ENCODE data around the gene KIFC3.

DNA sequence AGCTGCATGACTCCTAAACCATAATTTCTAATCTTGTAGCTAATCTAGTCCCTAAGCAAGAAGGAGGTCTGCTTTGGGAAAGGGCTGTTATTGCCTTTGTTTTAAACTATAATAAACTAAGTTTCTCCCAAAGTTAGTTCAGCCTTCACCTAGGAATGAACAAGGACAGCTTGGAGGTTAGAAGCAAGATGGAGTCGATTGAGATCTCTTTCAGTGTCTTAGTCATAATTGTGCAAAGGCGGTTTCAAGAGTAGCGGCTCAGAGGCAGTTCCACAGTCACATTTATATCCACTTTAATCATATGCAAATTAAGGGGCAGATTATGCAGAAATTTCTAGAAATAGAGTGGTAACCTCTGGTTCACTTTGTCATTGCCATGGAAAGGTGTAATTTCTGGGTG lies 90.3 kb downstream of the KIFC3 start:
- no peak for TF ChIP-seq KLF10 (tag by site-specific recombination; IDR thresholded peaks at IDR 0.05)
- TF ChIP-seq ZBTB11 (tag by site-specific recombination; conservative IDR thresholded peaks at IDR 0.05; ENCODE audit: low read depth) = no peak
- TF ChIP-seq, protein P1, sequence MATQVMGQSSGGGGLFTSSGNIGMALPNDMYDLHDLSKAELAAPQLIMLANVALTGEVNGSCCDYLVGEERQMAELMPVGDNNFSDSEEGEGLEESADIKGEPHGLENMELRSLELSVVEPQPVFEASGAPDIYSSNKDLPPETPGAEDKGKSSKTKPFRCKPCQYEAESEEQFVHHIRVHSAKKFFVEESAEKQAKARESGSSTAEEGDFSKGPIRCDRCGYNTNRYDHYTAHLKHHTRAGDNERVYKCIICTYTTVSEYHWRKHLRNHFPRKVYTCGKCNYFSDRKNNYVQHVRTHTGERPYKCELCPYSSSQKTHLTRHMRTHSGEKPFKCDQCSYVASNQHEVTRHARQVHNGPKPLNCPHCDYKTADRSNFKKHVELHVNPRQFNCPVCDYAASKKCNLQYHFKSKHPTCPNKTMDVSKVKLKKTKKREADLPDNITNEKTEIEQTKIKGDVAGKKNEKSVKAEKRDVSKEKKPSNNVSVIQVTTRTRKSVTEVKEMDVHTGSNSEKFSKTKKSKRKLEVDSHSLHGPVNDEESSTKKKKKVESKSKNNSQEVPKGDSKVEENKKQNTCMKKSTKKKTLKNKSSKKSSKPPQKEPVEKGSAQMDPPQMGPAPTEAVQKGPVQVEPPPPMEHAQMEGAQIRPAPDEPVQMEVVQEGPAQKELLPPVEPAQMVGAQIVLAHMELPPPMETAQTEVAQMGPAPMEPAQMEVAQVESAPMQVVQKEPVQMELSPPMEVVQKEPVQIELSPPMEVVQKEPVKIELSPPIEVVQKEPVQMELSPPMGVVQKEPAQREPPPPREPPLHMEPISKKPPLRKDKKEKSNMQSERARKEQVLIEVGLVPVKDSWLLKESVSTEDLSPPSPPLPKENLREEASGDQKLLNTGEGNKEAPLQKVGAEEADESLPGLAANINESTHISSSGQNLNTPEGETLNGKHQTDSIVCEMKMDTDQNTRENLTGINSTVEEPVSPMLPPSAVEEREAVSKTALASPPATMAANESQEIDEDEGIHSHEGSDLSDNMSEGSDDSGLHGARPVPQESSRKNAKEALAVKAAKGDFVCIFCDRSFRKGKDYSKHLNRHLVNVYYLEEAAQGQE (tag by site-specific recombination; IDR thresholded peaks at IDR 0.05) = no peak
- TF ChIP-seq, protein P2, sequence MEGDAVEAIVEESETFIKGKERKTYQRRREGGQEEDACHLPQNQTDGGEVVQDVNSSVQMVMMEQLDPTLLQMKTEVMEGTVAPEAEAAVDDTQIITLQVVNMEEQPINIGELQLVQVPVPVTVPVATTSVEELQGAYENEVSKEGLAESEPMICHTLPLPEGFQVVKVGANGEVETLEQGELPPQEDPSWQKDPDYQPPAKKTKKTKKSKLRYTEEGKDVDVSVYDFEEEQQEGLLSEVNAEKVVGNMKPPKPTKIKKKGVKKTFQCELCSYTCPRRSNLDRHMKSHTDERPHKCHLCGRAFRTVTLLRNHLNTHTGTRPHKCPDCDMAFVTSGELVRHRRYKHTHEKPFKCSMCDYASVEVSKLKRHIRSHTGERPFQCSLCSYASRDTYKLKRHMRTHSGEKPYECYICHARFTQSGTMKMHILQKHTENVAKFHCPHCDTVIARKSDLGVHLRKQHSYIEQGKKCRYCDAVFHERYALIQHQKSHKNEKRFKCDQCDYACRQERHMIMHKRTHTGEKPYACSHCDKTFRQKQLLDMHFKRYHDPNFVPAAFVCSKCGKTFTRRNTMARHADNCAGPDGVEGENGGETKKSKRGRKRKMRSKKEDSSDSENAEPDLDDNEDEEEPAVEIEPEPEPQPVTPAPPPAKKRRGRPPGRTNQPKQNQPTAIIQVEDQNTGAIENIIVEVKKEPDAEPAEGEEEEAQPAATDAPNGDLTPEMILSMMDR (tag by site-specific recombination; IDR thresholded peaks at IDR 0.05) = no peak
- no peak for TF ChIP-seq ZNF664 (tag by site-specific recombination; IDR thresholded peaks at IDR 0.05)
- no peak for TF ChIP-seq ZNF140 (tag by site-specific recombination; IDR thresholded peaks at IDR 0.05)
- no peak for TF ChIP-seq ZNF138 (tag by site-specific recombination; IDR thresholded peaks at IDR 0.05; ENCODE audit: borderline replicate concordance)
- TF ChIP-seq ZSCAN16 (tag by site-specific recombination; IDR thresholded peaks at IDR 0.05) = no peak
- TF ChIP-seq ATF2 (tag by site-specific recombination; IDR thresholded peaks at IDR 0.05; ENCODE audit: low read depth) = no peak
- no peak for TF ChIP-seq ZBTB21 (tag by site-specific recombination; IDR thresholded peaks at IDR 0.05)
- no peak for TF ChIP-seq ZNF146 (tag by site-specific recombination; IDR thresholded peaks at IDR 0.05)
- no peak for TF ChIP-seq ZNF514 (tag by site-specific recombination; IDR thresholded peaks at IDR 0.05)
- no peak for TF ChIP-seq ZNF366 (tag by site-specific recombination; conservative IDR thresholded peaks at IDR 0.05)
- TF ChIP-seq ZNF274 (IDR thresholded peaks at IDR 0.05; ENCODE audit: low read length) = no peak
- no peak for TF ChIP-seq ZNF274 (tag by site-specific recombination; IDR thresholded peaks at IDR 0.05; ENCODE audit: borderline replicate concordance)
